Ureter (tissue), 1 donor: ENCODE measurements around the gene CA6. TPM values are rescaled to one million over a fixed set of nuclear protein-coding genes. Genes with fewer than 3 reads are reported as not detected.
"Not testable (repeated sequence)": the region's sequence is repeated elsewhere in the genome, so short reads cannot be mapped to it uniquely, and the experiment has no call there.

Source experiments
- DNase-seq: peaks from one replicate; pipeline ENCODE4 v3.0.0-alpha.2; 2020; ENCODE audit warnings: low spot score
- total RNA-seq: library from RNA; stranded (reverse); gene quantifications from one replicate; pipeline ENCODE4 v1.2.4, GENCODE V29; 2023
- donor health status: DM: yes; HTN: yes; CAD: no.

Gene CA6
- total RNA-seq, 1 donor from 2014 or later = not detected

DNA sequence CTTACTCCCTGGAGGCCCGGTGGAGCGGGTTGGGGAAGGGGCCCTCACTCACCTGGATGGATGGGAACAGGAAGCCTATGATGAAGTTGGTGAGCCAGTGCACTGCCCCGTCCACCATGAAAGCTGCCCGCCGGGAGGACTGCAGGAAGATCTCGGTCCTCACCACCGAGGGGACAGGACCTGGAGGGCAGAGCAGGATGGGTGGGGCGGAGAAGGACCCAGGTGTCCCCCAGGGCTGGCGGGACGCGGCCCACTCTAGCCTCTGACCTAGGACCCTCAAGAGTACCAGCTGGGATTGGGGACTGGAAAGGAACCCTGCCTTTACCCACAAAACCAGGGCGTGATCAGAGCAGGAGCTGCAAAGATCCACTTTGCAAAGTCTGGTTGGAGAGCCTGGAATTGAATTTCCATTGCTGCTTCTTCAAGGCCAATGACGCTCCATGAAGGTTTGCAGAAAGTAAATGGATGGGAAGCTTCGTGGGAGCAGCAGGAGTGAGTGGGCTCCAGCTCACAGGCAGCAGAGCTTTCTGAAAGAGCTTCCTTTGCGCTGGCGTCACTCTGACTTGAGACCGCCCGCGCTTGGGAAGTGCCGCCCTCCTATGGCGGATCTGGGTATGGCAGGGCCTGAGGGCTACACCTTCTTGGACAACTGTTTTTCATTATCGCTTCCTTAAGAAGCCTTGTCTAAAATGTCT, 59.2 kb downstream of the CA6 start:
- DNase-seq = peak; percentile 81

DNA sequence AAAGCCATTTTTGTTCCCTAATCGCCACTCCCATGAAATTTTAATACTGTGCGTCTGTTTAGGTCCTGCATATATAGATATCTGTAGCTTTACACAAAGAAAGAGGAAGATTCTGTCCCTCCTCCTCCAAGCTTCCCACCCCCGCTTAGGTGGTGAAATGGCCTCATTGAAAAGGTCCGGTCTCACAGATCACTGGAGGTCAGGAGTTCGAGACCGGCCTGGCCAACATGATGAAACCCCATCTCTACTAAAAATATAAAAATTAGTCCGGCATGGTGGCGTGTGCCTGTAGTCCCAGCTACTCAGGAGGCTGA, 59.7 kb downstream of the CA6 start:
- DNase-seq = no peak

DNA sequence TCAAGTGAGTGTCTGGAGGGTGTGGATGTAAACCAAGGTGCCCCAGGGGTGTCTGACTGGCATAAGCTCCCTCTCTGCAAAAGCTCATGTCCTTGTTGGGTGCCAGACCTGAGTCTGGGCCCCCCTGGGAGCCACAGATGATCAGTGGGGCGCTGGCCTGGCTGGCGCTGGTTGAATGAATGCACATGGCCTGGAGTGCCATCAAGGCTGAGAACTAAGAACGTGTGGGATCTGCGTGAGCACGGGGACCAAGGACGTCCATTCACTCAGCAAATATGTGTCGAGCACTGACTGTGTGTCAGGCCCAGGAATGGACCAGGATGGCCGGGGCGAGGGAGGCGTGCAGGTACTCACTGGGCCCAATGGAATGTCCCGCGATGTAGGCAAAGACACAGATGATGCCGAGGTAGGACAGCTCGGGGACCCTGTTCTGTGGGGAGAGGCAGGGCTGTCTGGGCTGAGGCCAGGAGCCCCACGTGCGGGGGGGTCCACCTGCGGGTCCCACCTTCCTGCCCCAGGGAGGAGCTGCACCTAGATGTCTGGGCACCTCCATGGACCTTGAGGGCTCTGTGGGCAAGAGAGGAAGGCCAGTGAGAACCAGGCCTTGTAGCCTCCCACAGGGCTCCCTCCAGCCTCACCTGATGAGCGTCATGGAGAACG, 61.4 kb downstream of the CA6 start:
- no peak for DNase-seq

DNA sequence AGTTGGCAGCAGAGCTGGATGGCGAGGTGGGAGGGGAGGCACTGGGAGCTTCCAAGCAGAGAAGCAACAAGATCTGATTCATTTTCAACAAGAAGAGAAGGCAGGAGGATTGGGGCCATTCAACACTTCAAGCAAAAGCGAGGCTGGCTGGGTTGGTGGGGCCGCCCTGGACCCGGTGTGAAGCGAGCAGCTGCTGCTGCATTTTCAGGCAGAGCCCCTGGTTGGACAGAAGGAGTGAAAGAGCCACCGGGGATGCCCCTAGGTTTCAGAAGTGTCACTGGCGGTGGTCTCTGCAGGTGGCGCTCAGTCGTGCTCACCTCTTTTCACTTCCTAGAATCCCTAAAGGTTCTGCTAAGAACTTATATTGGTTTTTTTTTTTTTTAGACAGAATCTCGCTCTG, 62.6 kb downstream of the CA6 start:
- no peak for DNase-seq

DNA sequence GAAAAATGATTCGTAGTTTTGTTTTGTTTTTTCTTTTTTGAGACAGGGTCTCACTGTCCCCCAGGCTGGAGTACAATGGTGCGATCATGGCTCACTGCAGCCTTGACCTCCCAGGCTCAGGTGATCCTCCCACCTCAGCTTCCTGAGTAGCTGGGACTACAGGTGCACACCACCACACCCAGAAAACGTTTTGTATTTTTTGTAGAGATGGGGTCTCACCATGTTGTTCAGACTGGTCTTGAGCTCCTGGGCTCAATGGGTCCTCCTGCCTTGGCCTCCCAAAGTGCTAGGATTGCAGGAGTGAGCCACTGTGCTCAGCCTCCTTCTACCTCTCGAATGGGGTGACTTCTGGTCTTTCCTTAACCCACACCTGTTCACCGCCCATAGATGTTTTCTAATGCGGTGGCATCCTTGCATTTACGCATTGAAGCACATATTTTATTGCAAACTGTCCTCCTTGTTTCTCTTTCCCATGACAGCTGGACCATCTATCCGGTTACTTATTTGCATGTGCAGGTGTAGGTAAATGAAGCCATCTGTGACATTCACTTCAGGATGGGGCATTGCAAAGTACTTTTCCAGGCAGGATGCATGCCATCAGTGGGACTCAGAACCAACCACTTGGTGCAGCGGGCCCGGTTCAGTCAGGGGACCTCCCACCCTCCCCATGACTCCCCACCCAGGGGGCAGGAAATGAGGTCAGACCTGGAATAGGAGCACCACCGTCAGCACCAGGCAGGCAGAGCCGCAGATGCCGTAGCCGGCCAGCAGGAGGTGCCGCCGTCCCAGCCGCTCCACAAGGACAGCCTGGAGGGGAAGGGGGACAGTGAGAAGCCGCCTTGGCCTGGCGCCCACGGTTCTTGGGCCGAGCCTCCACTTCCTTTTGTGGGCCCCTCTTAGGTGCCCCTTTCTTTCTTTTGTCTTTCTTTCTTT, 64.0 kb downstream of the CA6 start:
- no peak for DNase-seq

DNA sequence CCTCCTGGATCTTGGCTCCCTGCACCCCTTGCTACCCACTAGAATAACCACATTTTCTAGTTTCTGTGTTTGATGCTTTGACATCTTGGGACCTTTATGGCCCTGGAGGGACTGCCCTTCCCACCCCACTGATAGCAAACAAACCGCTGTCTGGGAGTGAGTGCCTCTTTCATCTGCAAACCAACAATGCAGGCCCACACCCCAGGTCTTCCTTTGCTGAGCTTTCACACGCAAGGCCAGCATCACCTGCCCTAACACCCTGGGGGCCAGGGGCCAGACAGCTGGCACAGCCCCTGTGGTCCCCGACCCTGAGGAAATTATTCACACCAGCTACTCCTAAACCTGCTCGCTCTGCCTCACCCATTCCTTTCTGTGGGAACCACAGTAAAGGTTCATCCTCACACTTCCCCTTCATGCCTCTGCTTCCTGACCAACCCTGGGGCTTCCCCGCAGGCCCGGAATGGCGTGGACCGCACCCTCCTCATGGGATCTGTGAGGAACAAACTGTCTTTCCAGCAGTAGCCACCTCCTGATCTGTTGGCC, 65.2 kb downstream of the CA6 start:
- no peak for DNase-seq

DNA sequence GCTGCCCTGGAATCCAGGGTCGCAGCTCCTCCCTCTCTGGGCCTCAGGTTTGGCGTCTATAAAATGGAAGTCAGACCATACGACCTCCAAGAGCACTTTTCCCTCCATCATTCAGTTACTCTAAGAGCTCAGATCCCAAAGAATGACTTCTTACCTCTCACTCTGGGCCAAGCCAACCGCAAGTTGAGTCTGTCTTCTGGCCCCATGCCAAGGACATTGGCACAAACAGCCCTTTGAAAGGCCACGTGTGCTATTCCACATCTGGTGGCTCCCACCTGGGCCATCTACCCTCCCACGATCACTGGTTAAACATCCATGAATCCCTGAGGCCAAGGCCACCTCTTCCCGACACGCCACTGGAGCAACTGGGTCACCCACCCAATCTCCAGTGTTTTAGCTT, 68.2 kb downstream of the CA6 start:
- DNase-seq = no peak

DNA sequence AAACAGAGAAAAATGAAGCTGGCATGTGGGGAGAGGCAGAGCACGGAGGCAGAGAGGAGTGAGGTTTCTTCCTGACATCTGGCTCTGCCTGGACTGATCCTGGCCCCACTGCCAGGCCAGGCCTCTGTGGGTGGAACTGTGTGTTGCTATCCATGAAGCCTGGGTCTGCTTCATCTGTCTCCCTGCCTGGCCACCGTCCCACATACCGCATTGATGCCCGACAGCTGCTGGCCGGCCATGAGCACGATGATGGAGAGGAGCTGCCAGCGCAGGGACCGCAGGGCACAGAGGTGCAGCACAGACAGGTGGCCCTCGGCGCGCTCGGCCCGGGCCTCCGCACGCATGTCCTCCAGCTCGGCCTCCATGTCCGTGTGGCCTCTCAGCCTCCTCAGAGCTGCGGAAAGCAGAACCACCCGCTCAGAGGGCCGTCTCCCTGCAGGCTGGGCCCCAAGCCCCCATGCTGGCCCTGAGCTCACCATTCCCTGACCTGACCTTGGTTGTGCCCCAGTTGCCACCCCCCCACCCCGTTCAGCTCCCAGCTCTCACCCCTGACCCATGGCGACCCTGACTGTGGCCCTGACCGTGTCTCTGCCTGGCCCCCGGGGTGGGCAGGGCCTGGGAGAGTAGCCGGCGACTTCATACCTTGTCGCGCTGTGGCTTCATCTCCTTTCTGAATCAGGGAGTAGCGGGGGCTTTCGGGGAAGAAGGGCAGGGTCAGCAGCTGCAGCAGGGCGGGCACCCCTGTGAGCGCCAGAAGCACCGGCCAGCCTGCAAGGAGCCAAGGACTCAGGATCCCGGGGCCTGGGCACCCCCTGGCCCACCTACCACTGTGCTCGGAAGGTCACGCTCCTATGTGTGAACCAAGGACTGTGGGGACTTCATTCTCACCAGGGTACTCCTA, 69.1 kb downstream of the CA6 start:
- no peak for DNase-seq

DNA sequence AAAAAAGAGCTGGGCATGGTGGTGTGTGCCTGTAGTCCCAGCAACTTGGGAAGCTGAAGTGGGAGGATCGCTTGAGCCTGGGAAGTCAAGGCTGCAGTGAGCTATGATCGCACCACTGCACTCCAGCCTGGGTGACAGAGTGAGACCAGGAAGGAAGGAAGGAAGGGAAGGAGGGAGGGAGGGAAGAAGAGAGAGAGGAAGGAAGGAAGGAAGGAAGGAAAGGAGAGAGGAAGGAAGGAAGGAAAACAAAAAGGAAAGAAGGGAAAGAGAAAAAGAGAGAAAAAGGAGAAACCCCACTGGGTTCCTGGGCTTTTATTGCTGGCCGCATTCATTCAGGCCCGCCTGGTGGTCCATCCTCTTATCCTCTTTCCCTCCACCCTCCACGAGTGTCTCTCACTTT, 70.8 kb downstream of the CA6 start:
- no peak for DNase-seq

DNA sequence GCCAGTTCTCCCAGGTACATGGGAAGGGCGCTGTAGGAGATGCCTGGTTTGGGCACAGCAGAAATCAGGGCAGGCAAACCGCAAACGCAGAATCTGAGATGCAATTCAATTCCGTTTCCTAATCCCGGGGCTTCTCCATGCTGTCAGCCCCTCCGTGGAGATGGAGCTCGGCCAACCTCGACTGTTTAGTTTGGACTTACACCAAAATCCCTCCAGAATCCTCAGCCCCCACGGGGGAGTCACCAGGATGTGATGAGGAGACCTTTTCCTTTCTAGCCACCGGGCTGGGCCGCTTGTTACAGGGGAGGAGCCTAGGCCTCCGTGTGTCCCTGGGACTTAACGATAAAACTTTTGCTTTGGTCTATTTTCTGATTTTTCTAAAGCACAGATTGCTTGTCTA, 72.7 kb downstream of the CA6 start:
- no peak for DNase-seq

DNA sequence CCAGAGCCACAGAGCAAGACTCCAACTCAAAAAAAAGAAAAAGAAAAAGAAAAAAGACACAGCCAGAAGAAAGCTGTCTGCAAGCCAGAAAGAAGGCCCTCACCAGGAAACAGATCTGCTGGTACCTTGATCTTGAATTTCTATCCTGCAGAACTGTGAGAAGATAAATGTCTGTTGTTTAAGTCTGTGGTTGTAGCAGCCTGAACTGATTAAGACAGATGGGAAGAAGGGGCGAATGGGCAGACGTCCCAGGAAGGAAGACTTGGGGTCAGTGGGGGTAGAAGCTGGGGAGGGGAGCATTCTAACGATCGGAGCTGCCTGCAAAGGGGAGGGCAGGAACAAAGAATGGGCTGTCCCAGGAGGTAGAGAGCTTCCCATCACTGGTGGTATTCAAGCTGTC, 74.2 kb downstream of the CA6 start:
- DNase-seq = no peak

DNA sequence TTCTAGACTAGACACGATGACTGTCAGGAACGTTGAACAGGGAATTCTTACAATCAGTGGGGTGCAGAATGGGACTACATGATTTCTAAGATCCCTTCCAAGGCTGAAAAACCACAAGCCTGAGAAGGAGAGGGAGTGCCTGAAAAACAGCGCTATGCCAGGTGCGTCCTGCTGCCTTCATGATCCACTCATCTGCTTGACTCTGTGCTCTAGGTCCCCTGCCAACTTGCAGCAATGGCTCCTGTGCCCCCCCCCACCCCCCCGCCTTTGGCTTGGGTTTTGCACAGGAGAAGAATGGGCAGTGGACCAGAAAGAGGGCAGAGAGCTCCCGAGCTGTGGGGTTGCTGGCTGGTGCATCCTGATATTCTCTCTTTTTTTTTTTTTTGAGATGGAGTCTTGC, 74.6 kb downstream of the CA6 start:
- no peak for DNase-seq

DNA sequence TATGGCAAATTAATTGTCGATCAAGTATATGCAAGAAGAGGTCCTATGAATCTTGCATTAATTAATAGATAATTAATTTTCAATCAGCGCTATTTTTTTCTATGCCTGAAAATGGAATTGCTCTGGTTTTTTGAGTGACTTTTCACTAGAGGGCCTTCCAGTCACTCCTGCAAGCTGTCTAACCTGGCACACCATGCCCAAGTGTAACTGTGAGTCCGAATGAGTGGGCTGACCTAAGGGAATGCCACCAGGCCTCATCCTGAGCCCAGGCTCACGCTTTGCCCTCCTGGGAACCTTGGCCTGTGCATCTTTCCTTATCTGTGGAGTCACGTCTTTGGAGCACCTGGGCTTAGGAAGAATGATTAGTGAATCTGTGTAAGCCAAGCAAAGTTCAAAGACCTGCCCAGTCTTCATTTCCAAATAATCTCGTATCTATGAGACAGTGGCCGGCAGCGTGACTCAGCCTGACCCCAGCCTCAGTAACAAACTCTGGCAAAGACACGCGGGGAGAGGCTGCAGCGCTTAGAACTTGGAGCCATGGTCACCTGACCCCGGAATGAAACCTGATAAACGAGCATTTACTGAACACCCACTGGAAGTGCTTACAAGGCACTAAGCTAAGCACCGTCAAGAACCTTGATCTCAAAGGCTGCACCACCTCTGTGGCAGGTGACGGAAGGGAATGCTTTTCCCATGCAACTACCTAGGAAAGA, 76.5 kb downstream of the CA6 start:
- DNase-seq = not testable (repeated sequence)

DNA sequence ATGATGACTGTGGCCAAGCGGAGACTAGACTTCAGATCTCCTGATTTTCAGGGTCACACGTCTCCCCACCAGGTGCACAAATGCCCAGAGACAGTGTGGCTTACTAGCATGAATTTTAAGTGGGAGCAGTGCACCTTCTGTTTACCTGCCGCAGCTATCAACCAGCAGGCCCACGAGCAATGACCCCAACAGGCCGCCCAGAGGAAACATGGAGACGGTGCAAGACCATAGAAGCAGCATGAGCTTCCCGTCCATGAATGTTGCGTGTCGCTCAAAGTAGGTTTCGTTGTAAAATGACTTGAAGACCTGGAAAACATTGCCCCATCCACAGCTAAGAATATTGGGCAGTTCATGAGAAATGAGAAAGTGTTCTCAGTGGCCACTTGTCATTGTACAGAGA, 77.1 kb downstream of the CA6 start:
- DNase-seq = no peak

Other genes with a start within 250 kb of the CA6 start
- gene RERE, start 128.2 kb upstream of the CA6 start, total RNA-seq = 215 TPM
- gene ENO1, start 67.2 kb upstream of the CA6 start, total RNA-seq = 726 TPM
- gene SLC2A7, start 80.6 kb downstream of the CA6 start, total RNA-seq = not detected
- gene SLC2A5, start 123.8 kb downstream of the CA6 start, total RNA-seq = 1.1 TPM
- 12.2 TPM for gene GPR157, start 183.2 kb downstream of the CA6 start, total RNA-seq